ENCODE data around the gene ERN2. TPM values are rescaled to one million over a fixed set of nuclear protein-coding genes. Genes with fewer than 3 reads are reported as not detected.
A peak's percentile ranks its signal among the peaks of the same experiment; 100 is the strongest.

ERN2 gene
- total and polyA plus RNA-seq, 9 of the 15 experiments (the other 6 are each of a cell fraction or from before 2014, with no cell fraction given), result 0.07 to 1.5 (median 0.51) TPM; not detected in 3

- TF ChIP-seq, protein P1, sequence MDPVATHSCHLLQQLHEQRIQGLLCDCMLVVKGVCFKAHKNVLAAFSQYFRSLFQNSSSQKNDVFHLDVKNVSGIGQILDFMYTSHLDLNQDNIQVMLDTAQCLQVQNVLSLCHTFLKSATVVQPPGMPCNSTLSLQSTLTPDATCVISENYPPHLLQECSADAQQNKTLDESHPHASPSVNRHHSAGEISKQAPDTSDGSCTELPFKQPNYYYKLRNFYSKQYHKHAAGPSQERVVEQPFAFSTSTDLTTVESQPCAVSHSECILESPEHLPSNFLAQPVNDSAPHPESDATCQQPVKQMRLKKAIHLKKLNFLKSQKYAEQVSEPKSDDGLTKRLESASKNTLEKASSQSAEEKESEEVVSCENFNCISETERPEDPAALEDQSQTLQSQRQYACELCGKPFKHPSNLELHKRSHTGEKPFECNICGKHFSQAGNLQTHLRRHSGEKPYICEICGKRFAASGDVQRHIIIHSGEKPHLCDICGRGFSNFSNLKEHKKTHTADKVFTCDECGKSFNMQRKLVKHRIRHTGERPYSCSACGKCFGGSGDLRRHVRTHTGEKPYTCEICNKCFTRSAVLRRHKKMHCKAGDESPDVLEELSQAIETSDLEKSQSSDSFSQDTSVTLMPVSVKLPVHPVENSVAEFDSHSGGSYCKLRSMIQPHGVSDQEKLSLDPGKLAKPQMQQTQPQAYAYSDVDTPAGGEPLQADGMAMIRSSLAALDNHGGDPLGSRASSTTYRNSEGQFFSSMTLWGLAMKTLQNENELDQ (CRISPR knock-in tag; IDR thresholded peaks at IDR 0.05; ENCODE audit: borderline replicate concordance), result no peak
- TF ChIP-seq CEBPG (CRISPR knock-in tag; IDR thresholded peaks at IDR 0.05), result no peak
- no peak for TF ChIP-seq CEBPG (tag; conservative IDR thresholded peaks at IDR 0.05 in 1 of 2, IDR thresholded peaks at IDR 0.05 in 1 of 2)
- no peak for TF ChIP-seq TSHZ1 (CRISPR knock-in tag; IDR thresholded peaks at IDR 0.05)
- no peak for TF ChIP-seq TEAD1 (CRISPR knock-in tag; IDR thresholded peaks at IDR 0.05)
- TF ChIP-seq RBFOX2 (IDR thresholded peaks at IDR 0.05; ENCODE audit: low read depth, low read length), result 0 out of 2 replicates have a peak, but pooled peaks have one; percentile 28
- TF ChIP-seq HCFC1 (IDR thresholded peaks at IDR 0.05; ENCODE audit: low read depth, low read length), result no peak
Measured at GRCh38 chr16:23690771-23691482, 22.1 kb downstream of the ERN2 start (continued).
